ENCODE results near the gene CRIP1.

GRCh38 chr14:105527381-105527825 is 40.7 kb downstream of the CRIP1 start:
- TF ChIP-seq EHMT2 (IDR thresholded peaks at IDR 0.05; ENCODE audit: low read depth) (no peak), CTCF (IDR thresholded peaks at IDR 0.05) (no peak)
